Epidermal melanocyte (primary cell): ENCODE results near the gene LHX1.

Experiments used
- DNase-seq: peaks from one replicate; pipeline ENCODE4 v3.0.0; 2011; ENCODE audit warnings: low spot score; ENCODE audit not compliant: insufficient read length

The LHX1 gene

GRCh38 chr17:36921095-36921851 is 16.0 kb upstream of the LHX1 start:
- DNase-seq: no peak

DNA sequence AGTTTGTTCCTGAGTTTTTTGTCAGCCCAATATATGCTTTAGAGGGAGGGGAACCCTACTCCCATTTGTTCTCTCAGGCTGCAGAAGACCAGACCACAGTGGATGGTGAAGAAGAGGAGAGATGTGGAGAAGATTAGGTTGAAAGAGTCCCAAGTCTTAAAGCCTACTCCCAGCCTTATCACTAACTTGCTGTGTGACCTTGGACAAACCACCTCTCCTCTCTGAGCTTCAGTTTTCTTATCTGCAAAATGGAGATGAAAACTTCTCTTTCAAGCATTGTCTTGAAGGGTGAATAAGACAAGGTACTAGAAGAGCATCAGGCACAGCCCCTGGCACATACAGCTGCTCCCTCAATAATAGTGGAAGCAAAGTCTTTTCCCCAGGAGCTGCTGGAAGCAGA is 15.1 kb upstream of the LHX1 start:
- DNase-seq: no peak

- DNase-seq: no peak
These were observed 13.5 kb upstream of the LHX1 start for GRCh38 chr17:36923814-36924221.

DNA sequence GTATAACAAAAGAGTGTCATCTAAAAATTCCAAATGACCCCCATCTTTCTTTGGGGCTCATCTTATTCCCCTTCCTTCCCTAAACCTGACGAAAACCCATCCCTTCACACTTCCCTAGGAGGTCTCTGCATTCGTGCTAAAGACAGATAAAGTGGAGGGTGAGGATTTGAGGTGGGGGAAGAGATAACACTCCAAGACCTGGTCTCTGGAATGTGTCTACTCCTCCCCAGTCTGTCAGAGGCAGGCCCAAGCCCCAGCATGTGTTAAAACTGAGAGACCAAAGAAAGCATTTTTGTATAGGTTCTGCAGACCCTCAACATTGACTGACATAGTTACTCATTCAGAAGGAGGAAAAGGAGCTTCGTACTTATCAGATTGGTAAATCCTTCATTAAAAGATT is 11.0 kb upstream of the LHX1 start:
- no peak for DNase-seq

GRCh38 chr17:36926701-36927100 is 10.6 kb upstream of the LHX1 start:
- DNase-seq: no peak

GRCh38 chr17:36928471-36929345 is 8.6 kb upstream of the LHX1 start:
- DNase-seq: no peak

DNA sequence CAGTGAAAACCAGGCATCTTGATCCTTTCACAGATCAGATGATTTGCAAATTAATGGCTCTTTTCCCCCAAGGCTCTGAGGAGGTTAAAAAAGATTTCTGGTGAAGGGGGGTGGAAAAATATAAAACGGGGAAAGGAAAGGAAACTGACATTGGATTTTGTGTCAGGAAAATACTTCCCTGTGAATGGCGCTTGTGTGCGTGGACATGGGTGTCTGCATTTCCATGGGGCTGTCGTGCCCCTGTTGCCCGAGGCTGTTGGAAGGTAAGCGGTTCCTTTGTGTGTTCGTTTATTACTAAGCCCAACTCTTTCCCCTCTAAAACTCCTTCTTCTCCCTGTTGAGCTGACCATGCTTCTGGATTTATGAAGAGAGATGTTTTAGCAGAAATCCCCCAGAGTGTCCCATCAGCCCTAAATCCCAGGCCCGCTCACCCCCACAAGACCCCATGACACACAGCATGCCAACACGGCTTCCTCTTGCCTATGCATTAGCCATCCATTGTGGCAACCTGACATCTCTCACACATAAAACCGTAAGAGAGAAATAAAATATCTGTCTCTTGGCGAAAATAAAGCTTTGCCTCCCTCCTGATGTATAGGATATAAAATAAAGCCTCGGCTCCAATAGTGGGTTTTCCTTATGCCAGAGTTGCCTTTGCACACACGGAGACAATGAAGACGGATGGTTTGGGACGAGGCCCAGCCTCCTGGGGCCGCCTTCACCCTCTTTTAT is 7.3 kb upstream of the LHX1 start:
- DNase-seq: no peak

DNA sequence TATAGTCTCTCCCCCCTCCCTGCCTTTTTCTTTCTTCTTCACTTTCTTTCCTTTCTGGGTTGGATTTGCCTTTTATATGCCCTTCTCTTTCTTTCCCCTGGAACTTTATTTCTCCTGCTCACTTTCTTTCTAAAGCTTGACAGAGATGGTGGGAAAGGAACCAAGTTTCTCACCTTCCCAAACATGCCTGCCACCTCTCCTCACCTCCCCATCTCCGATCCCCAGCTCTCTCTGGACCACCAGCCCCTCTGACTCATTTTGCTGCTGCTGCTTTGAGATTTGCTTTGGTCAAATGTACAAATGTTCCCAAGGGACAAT is 6.7 kb upstream of the LHX1 start:
- no peak for DNase-seq

DNA sequence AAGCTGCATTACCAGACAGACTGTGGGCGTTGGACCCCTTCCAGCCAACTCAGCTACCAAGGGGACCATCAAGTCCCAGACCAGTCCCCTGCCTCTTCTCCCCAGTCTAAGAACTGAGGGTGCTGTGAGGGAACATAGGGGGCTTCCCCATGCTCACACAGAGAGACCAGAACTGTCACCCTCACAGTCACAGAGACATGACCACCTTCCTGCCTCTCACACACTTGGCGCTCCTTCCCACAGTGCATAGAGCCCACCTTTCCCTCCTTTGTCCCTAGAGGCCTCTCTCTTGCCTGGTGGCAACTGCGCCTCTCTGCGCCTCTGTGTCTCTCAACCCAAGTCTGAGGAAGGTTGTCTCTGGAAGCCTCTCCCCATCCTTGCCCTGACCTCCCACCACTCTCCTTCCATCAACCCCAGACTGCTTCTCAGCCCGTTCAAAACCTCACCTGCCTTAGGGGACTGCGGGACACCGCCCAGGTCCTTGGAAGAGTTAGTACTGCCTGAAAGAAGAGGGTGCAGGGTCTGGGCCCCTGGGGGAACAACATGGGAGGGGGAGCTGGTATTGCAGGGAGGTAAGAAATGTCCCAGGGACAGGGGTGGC is 6.1 kb upstream of the LHX1 start:
- DNase-seq: no peak

GRCh38 chr17:36931697-36932382 is 5.4 kb upstream of the LHX1 start:
- no peak for DNase-seq

DNA sequence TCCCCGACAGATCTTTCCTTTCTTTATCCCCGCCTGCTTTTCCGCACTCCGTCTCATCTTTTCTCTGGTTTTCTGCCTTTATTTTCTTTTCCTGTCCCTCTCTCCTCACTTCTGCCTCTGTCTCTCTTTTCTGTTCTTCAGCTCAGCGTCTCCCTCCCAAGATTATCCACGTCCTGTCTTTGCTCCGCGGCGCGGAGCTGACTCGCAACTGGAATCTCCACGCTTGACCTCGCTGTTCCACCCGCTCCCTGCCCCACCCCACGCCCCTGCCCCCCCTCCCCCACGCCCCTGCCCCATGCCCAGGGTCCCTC is 4.9 kb upstream of the LHX1 start:
- no peak for DNase-seq

GRCh38 chr17:36932694-36933511 is 4.4 kb upstream of the LHX1 start:
- no peak for DNase-seq

DNA sequence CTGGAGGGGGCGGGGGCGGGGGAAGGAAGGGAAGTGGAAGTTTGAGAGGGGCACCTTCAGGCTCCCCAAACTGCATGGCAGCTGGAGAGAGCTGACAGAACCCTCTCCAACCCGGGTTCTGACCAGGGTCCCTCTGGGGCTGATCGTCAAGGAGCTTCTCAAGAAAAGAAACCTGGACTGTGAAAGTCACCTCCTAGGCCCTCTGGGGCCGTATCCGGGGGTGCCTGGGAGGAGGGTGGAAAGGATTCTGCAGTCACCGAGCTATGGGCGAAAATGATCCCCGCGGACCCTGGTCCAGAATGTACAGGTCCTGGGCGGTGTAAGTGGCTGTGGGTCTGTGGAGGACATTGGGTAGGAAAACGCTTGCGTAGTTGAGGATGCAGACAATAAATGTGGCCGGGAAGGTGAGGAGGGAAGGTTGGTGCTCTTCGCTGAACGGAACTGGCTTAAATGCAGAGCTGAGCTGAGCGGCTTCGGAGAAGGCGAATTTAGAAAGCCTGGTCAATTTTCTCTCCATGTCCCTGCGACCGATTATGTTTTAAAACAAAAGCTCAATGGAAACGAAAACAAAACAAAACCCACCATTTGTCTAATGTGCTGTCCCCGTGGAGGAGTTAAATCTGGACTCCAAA is 3.6 kb upstream of the LHX1 start:
- no peak for DNase-seq

GRCh38 chr17:36934144-36934691 is 3.1 kb upstream of the LHX1 start:
- no peak for DNase-seq

DNA sequence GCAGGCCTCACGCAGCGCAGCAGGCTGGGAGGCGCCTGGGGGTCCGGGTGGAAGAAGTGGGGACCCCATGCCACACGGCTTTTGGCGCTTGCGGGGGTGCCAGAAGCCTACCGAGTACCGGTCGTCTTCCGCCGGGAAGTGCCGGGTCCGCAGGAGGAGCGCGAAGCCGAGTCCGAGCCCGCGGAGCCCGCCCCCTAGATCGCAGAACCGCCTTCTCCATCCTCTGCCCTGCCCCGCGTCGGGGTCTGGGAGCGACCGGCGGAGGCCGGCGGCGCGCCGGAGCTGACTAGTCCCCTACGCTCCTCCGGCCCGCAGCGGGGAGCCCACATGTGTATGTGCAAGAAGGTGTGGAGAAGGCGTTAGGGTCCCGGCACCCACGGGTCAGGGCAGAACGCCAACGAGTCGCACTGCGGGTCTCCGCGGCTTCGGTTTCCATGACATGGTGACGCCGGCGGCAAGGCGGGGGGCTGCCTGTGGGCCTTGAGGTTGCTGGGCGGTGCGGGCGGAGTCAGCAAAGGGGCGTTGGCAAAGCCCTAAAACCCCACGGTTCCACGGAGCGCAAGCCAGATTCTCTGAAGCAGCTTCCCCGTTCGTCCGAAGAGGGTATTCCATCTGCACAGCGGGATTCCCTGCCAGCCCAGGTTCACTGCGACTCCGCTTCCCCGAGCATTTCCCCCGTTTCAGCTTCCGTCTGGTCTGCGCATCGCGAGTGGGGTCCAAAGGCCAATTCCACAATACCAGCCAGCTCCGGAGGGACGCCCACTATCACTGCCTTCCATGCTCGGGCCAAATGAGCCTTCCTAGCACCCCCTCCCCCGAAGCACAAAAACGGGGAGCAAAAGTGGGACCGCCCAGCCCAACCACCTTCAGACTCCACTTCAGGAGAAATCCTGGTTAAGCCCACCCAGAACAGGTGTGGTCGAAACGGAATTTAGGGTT is 2.3 kb upstream of the LHX1 start:
- DNase-seq: no peak

GRCh38 chr17:36935671-36936454 is 1.4 kb upstream of the LHX1 start:
- DNase-seq: no peak

DNA sequence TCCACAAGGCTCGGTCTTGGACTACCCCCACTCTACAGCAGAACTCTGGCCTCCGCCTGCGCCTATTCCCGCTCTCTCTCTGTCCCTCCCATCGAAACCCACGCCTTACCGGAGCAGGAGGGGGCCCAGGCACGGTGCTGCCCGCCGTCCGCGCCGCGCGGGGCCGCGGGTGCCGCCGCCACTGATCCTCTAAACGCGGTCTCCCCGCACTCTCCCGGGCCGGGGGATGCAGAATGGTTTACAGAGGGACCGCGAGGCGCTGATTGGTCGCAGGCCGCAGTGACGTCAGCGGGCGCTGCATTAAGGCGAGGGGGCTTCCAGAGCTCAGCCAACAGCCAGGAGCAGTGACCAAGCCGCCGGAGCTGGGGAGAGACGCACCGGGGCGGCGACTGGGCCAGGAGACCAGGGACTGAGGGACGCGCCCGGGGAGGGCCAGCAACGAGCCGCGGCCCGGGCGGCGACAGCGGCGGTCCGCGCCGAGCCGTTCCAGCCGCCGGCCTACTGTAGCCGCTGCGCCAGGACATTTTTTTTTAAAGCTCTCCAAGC is 747 bp upstream of the LHX1 start:
- no peak for DNase-seq
